ENCODE measurements around the gene SETBP1.

The SETBP1 gene

DNA sequence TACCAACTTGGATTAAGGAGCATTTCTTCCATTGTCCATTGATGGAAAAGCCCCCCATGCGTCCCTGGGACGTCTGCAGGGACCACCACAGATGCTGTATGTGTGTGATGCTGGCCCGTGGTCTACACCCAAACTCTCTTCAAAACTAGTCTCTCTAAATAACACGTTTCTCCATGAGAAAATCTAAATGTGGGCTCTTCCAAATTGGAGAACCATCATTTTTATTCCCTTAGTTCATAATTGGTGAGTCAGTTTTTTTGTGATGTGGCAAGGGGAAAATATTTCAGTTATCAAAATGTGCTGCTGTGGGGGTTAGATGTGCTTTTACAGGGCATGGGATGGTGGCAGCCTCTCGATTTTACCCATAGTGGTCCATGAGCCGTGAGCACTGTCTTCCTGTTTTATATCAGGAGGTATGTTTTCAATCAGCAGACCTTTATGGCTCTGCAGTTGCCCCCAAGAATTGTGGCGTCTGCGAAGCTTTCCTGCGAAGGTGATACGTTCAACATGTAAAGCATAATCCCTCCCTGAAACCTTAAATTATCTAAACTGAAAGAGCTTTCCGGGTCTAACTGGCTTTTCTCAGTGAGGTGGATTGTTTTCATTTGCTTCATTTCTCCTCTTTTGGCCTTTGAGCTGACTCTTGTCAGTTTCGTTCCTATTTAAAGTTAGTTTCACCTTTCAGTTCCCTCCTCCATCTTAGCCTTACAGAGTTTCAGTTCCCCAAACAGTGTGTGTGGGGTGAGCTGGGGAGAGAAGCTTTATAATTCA lies 78.4 kb downstream of the SETBP1 start:
- Histone ChIP-seq H3K9ac (ENCODE audit: low read depth, low read length, poor library complexity) (no peak overlapping the region), H3K23ac (ENCODE audit: low read depth, low read length, poor library complexity) (no peak overlapping the region), H3K27me3 (ENCODE audit: control insufficient read depth in 3 of 3, insufficient read depth in 3 of 3, low read depth in 1 of 3, low read length in 3 of 3) (no peaks in the 10 kb centered on the region), H2BK5ac (ENCODE audit: low read length) (no peak overlapping the region), H3K79me1 (ENCODE audit: low read depth, low read length) (no peaks in the 10 kb centered on the region), H3K18ac (ENCODE audit: low read length) (no peak overlapping the region), H3K4me1 (ENCODE audit: control insufficient read depth in 2 of 2, insufficient read depth in 1 of 2, low read depth in 1 of 2, low read length in 2 of 2) (no peaks in the 10 kb centered on the region), H4K8ac (ENCODE audit: low read depth, low read length) (no peak overlapping the region), H3K36me3 (replicated peaks in 1 of 2; ENCODE audit: control insufficient read depth in 2 of 2, insufficient read depth in 2 of 2, low read length in 2 of 2) (no peaks in the 10 kb centered on the region), H3K27ac (replicated peaks; ENCODE audit: low read length) (no peak overlapping the region), H2AFZ (ENCODE audit: low read length) (no peak overlapping the region), H2BK120ac (ENCODE audit: low read depth, low read length) (no peak overlapping the region), H3K9me3 (replicated peaks in 1 of 2; ENCODE audit: control insufficient read depth in 2 of 2, insufficient read depth in 1 of 2, low read depth in 1 of 2, low read length in 2 of 2) (no peaks in the 10 kb centered on the region), H3K4ac (ENCODE audit: low read length) (no peak overlapping the region), H2AK5ac (ENCODE audit: low read depth, low read length) (no peak overlapping the region), H2BK15ac (ENCODE audit: low read length) (no peak overlapping the region), H2BK12ac (ENCODE audit: low read length) (no peak overlapping the region), H3K4me2 (ENCODE audit: insufficient read depth, low read length, poor library complexity, severe bottlenecking) (no peak overlapping the region), H3K14ac (ENCODE audit: low read length) (no peak overlapping the region), H4K91ac (ENCODE audit: low read depth, low read length, poor library complexity) (no peak overlapping the region), H3K4me3 (ENCODE audit: low read length in 2 of 2) (no peak overlapping the region)
- DNase-seq (ENCODE audit: low spot score), result no peak
- WGBS, 2 donors (ENCODE audit: extremely low coverage in 2 of 2, insufficient read length in 2 of 2, insufficient replicate concordance in 1 of 2), result no CpG with 5 or more reads among the region's 12 CpGs

- Histone ChIP-seq H3K4me1 (ENCODE audit: control insufficient read depth in 2 of 2, insufficient read depth in 1 of 2, low read depth in 1 of 2, low read length in 2 of 2) (no peaks in the 10 kb centered on the region), H3K18ac (ENCODE audit: low read length) (no peak overlapping the region), H3K4me2 (ENCODE audit: insufficient read depth, low read length, poor library complexity, severe bottlenecking) (no peak overlapping the region), H2AK5ac (ENCODE audit: low read depth, low read length) (no peak overlapping the region), H3K14ac (ENCODE audit: low read length) (no peak overlapping the region), H2BK120ac (ENCODE audit: low read depth, low read length) (no peak overlapping the region), H4K8ac (ENCODE audit: low read depth, low read length) (no peak overlapping the region), H3K79me1 (ENCODE audit: low read depth, low read length) (no peaks in the 10 kb centered on the region), H3K27me3 (ENCODE audit: control insufficient read depth in 3 of 3, insufficient read depth in 3 of 3, low read depth in 1 of 3, low read length in 3 of 3) (no peaks in the 10 kb centered on the region), H3K4ac (ENCODE audit: low read length) (no peak overlapping the region), H2BK12ac (ENCODE audit: low read length) (no peak overlapping the region), H3K27ac (replicated peaks; ENCODE audit: low read length) (no peak overlapping the region), H3K9me3 (replicated peaks in 1 of 2; ENCODE audit: control insufficient read depth in 2 of 2, insufficient read depth in 1 of 2, low read depth in 1 of 2, low read length in 2 of 2) (no peaks in the 10 kb centered on the region), H3K9ac (ENCODE audit: low read depth, low read length, poor library complexity) (no peak overlapping the region), H4K91ac (ENCODE audit: low read depth, low read length, poor library complexity) (no peak overlapping the region), H2BK15ac (ENCODE audit: low read length) (no peak overlapping the region), H3K36me3 (replicated peaks in 1 of 2; ENCODE audit: control insufficient read depth in 2 of 2, insufficient read depth in 2 of 2, low read length in 2 of 2) (no peaks in the 10 kb centered on the region), H2AFZ (ENCODE audit: low read length) (no peak overlapping the region), H2BK5ac (ENCODE audit: low read length) (no peak overlapping the region), H3K23ac (ENCODE audit: low read depth, low read length, poor library complexity) (no peak overlapping the region), H3K4me3 (ENCODE audit: low read length in 2 of 2) (no peak overlapping the region)
- no peak for DNase-seq (ENCODE audit: low spot score)
- no CpG with 5 or more reads among the region's 1 CpG for WGBS, 2 donors (ENCODE audit: extremely low coverage in 2 of 2, insufficient read length in 2 of 2, insufficient replicate concordance in 1 of 2)
Measured at GRCh38 chr18:44759925-44760342, 79.2 kb downstream of the SETBP1 start.

GRCh38 chr18:44761812-44762211 lies 81.1 kb downstream of the SETBP1 start:
- no peak overlapping the region for H2AFZ ChIP-seq (ENCODE audit: low read length)
- no peak overlapping the region for H2BK15ac ChIP-seq (ENCODE audit: low read length)
- H3K23ac ChIP-seq (ENCODE audit: low read depth, low read length, poor library complexity), result no peak overlapping the region
- H2AK5ac ChIP-seq (ENCODE audit: low read depth, low read length), result no peak overlapping the region
- DNase-seq (ENCODE audit: low spot score), result no peak
- H4K8ac ChIP-seq (ENCODE audit: low read depth, low read length), result no peak overlapping the region
- H3K79me1 ChIP-seq (ENCODE audit: low read depth, low read length), result no peaks in the 10 kb centered on the region
- H3K27me3 ChIP-seq (ENCODE audit: control insufficient read depth in 3 of 3, insufficient read depth in 3 of 3, low read depth in 1 of 3, low read length in 3 of 3), result no peaks in the 10 kb centered on the region
- H3K4me3 ChIP-seq (ENCODE audit: low read length in 2 of 2), result no peak overlapping the region
- H3K18ac ChIP-seq (ENCODE audit: low read length), result no peak overlapping the region
- H3K4me2 ChIP-seq (ENCODE audit: insufficient read depth, low read length, poor library complexity, severe bottlenecking), result no peak overlapping the region
- H3K14ac ChIP-seq (ENCODE audit: low read length), result no peak overlapping the region
- H2BK120ac ChIP-seq (ENCODE audit: low read depth, low read length), result no peak overlapping the region
- H3K4me1 ChIP-seq (ENCODE audit: control insufficient read depth in 2 of 2, insufficient read depth in 1 of 2, low read depth in 1 of 2, low read length in 2 of 2), result no peaks in the 10 kb centered on the region
- H3K9ac ChIP-seq (ENCODE audit: low read depth, low read length, poor library complexity), result no peak overlapping the region
- no peak overlapping the region for H3K4ac ChIP-seq (ENCODE audit: low read length)
- H3K36me3 ChIP-seq (replicated peaks in 1 of 2; ENCODE audit: control insufficient read depth in 2 of 2, insufficient read depth in 2 of 2, low read length in 2 of 2), result no peaks in the 10 kb centered on the region
- no peak overlapping the region for H3K27ac ChIP-seq (replicated peaks; ENCODE audit: low read length)
- no peak overlapping the region for H4K91ac ChIP-seq (ENCODE audit: low read depth, low read length, poor library complexity)
- no CpG with 5 or more reads among the region's 3 CpGs for WGBS, 2 donors (ENCODE audit: extremely low coverage in 2 of 2, insufficient read length in 2 of 2, insufficient replicate concordance in 1 of 2)
- H3K9me3 ChIP-seq (replicated peaks in 1 of 2; ENCODE audit: control insufficient read depth in 2 of 2, insufficient read depth in 1 of 2, low read depth in 1 of 2, low read length in 2 of 2), result no peaks in the 10 kb centered on the region
- H2BK5ac ChIP-seq (ENCODE audit: low read length), result no peak overlapping the region
- H2BK12ac ChIP-seq (ENCODE audit: low read length), result no peak overlapping the region

DNA sequence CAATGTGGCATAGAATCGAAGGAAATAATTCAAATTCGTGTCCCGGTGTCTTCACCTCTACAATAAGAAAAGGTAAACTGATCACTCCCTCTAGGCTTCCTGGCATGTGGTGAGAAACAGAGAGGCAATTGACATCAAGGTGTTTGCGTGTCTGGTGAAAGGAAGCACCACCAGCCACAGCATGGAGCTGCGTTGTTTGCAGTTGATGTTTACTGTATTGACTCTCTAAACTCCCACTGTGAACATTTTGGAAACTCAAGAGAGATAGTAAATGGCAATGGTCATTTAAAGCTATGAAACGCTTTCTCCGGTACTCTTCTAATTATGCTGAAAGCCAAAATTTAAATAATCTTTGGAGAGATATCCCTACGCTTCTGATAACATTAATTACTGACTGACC lies 82.6 kb downstream of the SETBP1 start:
- Histone ChIP-seq H3K79me1 (ENCODE audit: low read depth, low read length) (no peaks in the 10 kb centered on the region), H2AK5ac (ENCODE audit: low read depth, low read length) (no peak overlapping the region), H4K91ac (ENCODE audit: low read depth, low read length, poor library complexity) (no peak overlapping the region), H4K8ac (ENCODE audit: low read depth, low read length) (no peak overlapping the region), H3K18ac (ENCODE audit: low read length) (no peak overlapping the region), H2BK5ac (ENCODE audit: low read length) (no peak overlapping the region), H3K23ac (ENCODE audit: low read depth, low read length, poor library complexity) (no peak overlapping the region), H2BK120ac (ENCODE audit: low read depth, low read length) (no peak overlapping the region), H2AFZ (ENCODE audit: low read length) (no peak overlapping the region), H3K36me3 (replicated peaks in 1 of 2; ENCODE audit: control insufficient read depth in 2 of 2, insufficient read depth in 2 of 2, low read length in 2 of 2) (no peaks in the 10 kb centered on the region), H3K27me3 (ENCODE audit: control insufficient read depth in 3 of 3, insufficient read depth in 3 of 3, low read depth in 1 of 3, low read length in 3 of 3) (no peaks in the 10 kb centered on the region), H3K4me3 (ENCODE audit: low read length in 2 of 2) (no peak overlapping the region), H2BK12ac (ENCODE audit: low read length) (no peak overlapping the region), H3K4ac (ENCODE audit: low read length) (no peak overlapping the region), H3K27ac (replicated peaks; ENCODE audit: low read length) (no peak overlapping the region), H3K9ac (ENCODE audit: low read depth, low read length, poor library complexity) (no peak overlapping the region), H3K14ac (ENCODE audit: low read length) (no peak overlapping the region), H2BK15ac (ENCODE audit: low read length) (no peak overlapping the region), H3K4me1 (ENCODE audit: control insufficient read depth in 2 of 2, insufficient read depth in 1 of 2, low read depth in 1 of 2, low read length in 2 of 2) (no peaks in the 10 kb centered on the region), H3K9me3 (replicated peaks in 1 of 2; ENCODE audit: control insufficient read depth in 2 of 2, insufficient read depth in 1 of 2, low read depth in 1 of 2, low read length in 2 of 2) (no peaks in the 10 kb centered on the region), H3K4me2 (ENCODE audit: insufficient read depth, low read length, poor library complexity, severe bottlenecking) (no peak overlapping the region)
- no peak for DNase-seq (ENCODE audit: low spot score)
- no CpG with 5 or more reads among the region's 8 CpGs for WGBS, 2 donors (ENCODE audit: extremely low coverage in 2 of 2, insufficient read length in 2 of 2, insufficient replicate concordance in 1 of 2)

Data from neuronal stem cell (in vitro differentiated cells).